H1 (cell line): ENCODE results near the gene FADD. TPM values are rescaled to one million over a fixed set of nuclear protein-coding genes. Genes with fewer than 3 reads are reported as not detected.

Source experiments
- BCL11A ChIP-seq, 2 experiments: IDR thresholded peaks; one replicate each; pipeline ENCODE4 v1.6.1; 2011; ENCODE audit warnings: low read depth in 2 of 2, low read length in 2 of 2, mild to moderate bottlenecking in 2 of 2
- CHD7 ChIP-seq: fragments of 300-600 bp; sonication (generic); IDR thresholded peaks from 2 replicates; pipeline ENCODE4 v1.7.1; 2012; ENCODE audit warnings: low read length, moderate library complexity, mild to moderate bottlenecking, inconsistent platforms; ENCODE audit not compliant: insufficient replicate concordance
- CTBP2 ChIP-seq: IDR thresholded peaks from 2 replicates; pipeline ENCODE4 v1.7.0; 2011; ENCODE audit warnings: borderline replicate concordance, mild to moderate bottlenecking, moderate library complexity, mixed read lengths, low read length; ENCODE audit not compliant: insufficient read depth, insufficient read length
- PHF8 ChIP-seq: fragments of 200-600 bp; sonication (generic); conservative IDR thresholded peaks from 2 replicates; pipeline ENCODE4 v1.7.1; 2012; ENCODE audit warnings: low read depth, mild to moderate bottlenecking, inconsistent platforms, low read length, moderate library complexity
- POLR2A ChIP-seq, 2 experiments: IDR thresholded peaks; 1 replicate in 1 of 2; 2 replicates in 1 of 2; pipeline ENCODE4 v1.6.1; 2011; ENCODE audit warnings: low read depth in 2 of 2, low read length in 2 of 2, mild to moderate bottlenecking in 2 of 2; ENCODE audit errors: control extremely low read depth in 1 of 2
- POLR2AphosphoS5 ChIP-seq: IDR thresholded peaks from 2 replicates; pipeline ENCODE4 v1.6.1; 2011; ENCODE audit warnings: low read depth, low read length
- TEAD4 ChIP-seq: IDR thresholded peaks from 2 replicates; pipeline ENCODE4 v1.6.1; 2012; ENCODE audit warnings: low read depth, low read length, inconsistent platforms, mixed read lengths
- YY1 ChIP-seq: IDR thresholded peaks from 2 replicates; pipeline ENCODE4 v1.6.1; 2011; ENCODE audit warnings: low read depth, mild to moderate bottlenecking, low read length
- polyA plus RNA-seq, 7 experiments: library from polyadenylated mRNA; depleted of rRNA in 3 of 7; stranded (reverse) in 5 of 7; unstranded in 2 of 7; fragments of >200 nt in 5 of 7; fragments of 200-250 nt in 2 of 7; gene quantifications; 1 replicate in 5 of 7; 2 replicates in 1 of 7; 4 replicates in 1 of 7; pipeline versions ENCODE4 v1.2.1 to v1.2.3, GENCODE V29; 2011 to 2013; ENCODE audit warnings: missing spikeins in 2 of 7, mixed read lengths in 2 of 7
- total RNA-seq: library from RNA; stranded (reverse); fragmentation: NEBNext Ultra II Directional; extraction: Animal tissue kit (Norgen Biotek cat#: 25700); gene quantifications from 2 replicates; pipeline ENCODE4 v1.2.1, GENCODE V29; 2021

Gene FADD
- total and polyA plus RNA-seq, 2 of the 8 experiments (the other 6 are each of a cell fraction or from before 2014, with no cell fraction given), result 29.0 to 43.9 TPM

- TF ChIP-seq CHD7 (no peak), BCL11A (IDR thresholded peaks at IDR 0.05; ENCODE audit: low read depth in 2 of 2, low read length in 2 of 2) (no peak), CTBP2 (no peak), TEAD4 (no peak), POLR2AphosphoS5 (no peak), PHF8 (no peak), YY1 (no peak), POLR2A (IDR thresholded peaks at IDR 0.05; ENCODE audit: control extremely low read depth in 1 of 2, low read depth in 2 of 2, low read length in 2 of 2) (no peak)
Measured at GRCh38 chr11:70230840-70231710, 28.0 kb downstream of the FADD start (continued).
